Measurements from ENCODE around the gene CDX1. TPM values are rescaled to one million over a fixed set of nuclear protein-coding genes. Genes with fewer than 3 reads are reported as not detected.

CDX1 gene
- total RNA-seq, 1 donor from 2014 or later, result not detected

- no peak for DNase-seq (ENCODE audit: low read depth)
These were observed 38.0 kb downstream of the CDX1 start for GRCh38 chr5:150204590-150204960.

GRCh38 chr5:150206098-150206778 is 39.7 kb downstream of the CDX1 start:
- DNase-seq (ENCODE audit: low read depth), result no peak

- no peak for DNase-seq (ENCODE audit: low read depth)
These were observed 40.2 kb downstream of the CDX1 start for GRCh38 chr5:150206779-150207115.

GRCh38 chr5:150208187-150209098 is 41.9 kb downstream of the CDX1 start:
- peak; percentile 70 for DNase-seq (ENCODE audit: low read depth)

- DNase-seq (ENCODE audit: low read depth), result no peak
These were observed 42.6 kb downstream of the CDX1 start for GRCh38 chr5:150209099-150209635.

GRCh38 chr5:150210644-150211043 is 44.1 kb downstream of the CDX1 start:
- DNase-seq (ENCODE audit: low read depth), result no peak

GRCh38 chr5:150211156-150212030 is 44.8 kb downstream of the CDX1 start:
- no peak for DNase-seq (ENCODE audit: low read depth)

- no peak for DNase-seq (ENCODE audit: low read depth)
These were observed 47.0 kb downstream of the CDX1 start for GRCh38 chr5:150213530-150213929.

- no peak for DNase-seq (ENCODE audit: low read depth)
These were observed 47.7 kb downstream of the CDX1 start for GRCh38 chr5:150214289-150214688.

- DNase-seq (ENCODE audit: low read depth), result no peak
These were observed 49.7 kb downstream of the CDX1 start for GRCh38 chr5:150215979-150216944.

- peak; percentile 54 for DNase-seq (ENCODE audit: low read depth)
These were observed 50.5 kb downstream of the CDX1 start for GRCh38 chr5:150217038-150217437.

GRCh38 chr5:150217873-150218692 is 51.5 kb downstream of the CDX1 start:
- peak; percentile 88 for DNase-seq (ENCODE audit: low read depth)

- DNase-seq (ENCODE audit: low read depth), result no peak
These were observed 52.1 kb downstream of the CDX1 start for GRCh38 chr5:150218693-150219035.

GRCh38 chr5:150219142-150219541 is 52.6 kb downstream of the CDX1 start:
- DNase-seq (ENCODE audit: low read depth), result no peak

- DNase-seq (ENCODE audit: low read depth), result no peak
These were observed 53.3 kb downstream of the CDX1 start for GRCh38 chr5:150219861-150220260.

- no peak for DNase-seq (ENCODE audit: low read depth)
These were observed 54.9 kb downstream of the CDX1 start for GRCh38 chr5:150221471-150221870.

- no peak for DNase-seq (ENCODE audit: low read depth)
These were observed 56.3 kb downstream of the CDX1 start for GRCh38 chr5:150222906-150223305.

GRCh38 chr5:150223474-150223873 is 56.9 kb downstream of the CDX1 start:
- DNase-seq (ENCODE audit: low read depth), result no peak

- no peak for DNase-seq (ENCODE audit: low read depth)
These were observed 58.0 kb downstream of the CDX1 start for GRCh38 chr5:150224483-150225027.
